ENCODE measurements around the gene PDZD7. TPM values are rescaled to one million over a fixed set of nuclear protein-coding genes. Genes with fewer than 3 reads are reported as not detected.

Gene PDZD7
- total and polyA plus RNA-seq, 9 of the 15 experiments (the other 6 are each of a cell fraction or from before 2014, with no cell fraction given): 0.04 to 0.24 (median 0.08) TPM; not detected in 3

GRCh38 chr10:100997360-100998182, 33.4 kb downstream of the PDZD7 start (continued):
- no peak for TF ChIP-seq DLX4 (CRISPR knock-in tag; IDR thresholded peaks at IDR 0.05)
- TF ChIP-seq FOXJ2 (tag; IDR thresholded peaks at IDR 0.05): no peak
- no peak for TF ChIP-seq XRCC3 (IDR thresholded peaks at IDR 0.05)
- no peak for TF ChIP-seq RFX7 (CRISPR knock-in tag; IDR thresholded peaks at IDR 0.05)
- TF ChIP-seq CEBPZ (IDR thresholded peaks at IDR 0.05; ENCODE audit: borderline replicate concordance, low read depth, low read length): no peak
- no peak; the same call in 1 of the 2 replicates for TF ChIP-seq HDAC2 (IDR thresholded peaks at IDR 0.05)
- TF ChIP-seq PML (IDR thresholded peaks at IDR 0.05; ENCODE audit: low read length): peak; percentile 42; the same call in 1 of the 2 replicates
- no peak for TF ChIP-seq FUS (optimal IDR thresholded peaks at IDR 0.05; ENCODE audit: low read depth, low read length)
- TF ChIP-seq CREB3L1 (IDR thresholded peaks at IDR 0.05; ENCODE audit: borderline replicate concordance, low read depth): no peak
- no peak for TF ChIP-seq POLR3A (IDR thresholded peaks at IDR 0.05; ENCODE audit: borderline replicate concordance, extremely low read depth, insufficient read depth, insufficient read length)
- no peak for TF ChIP-seq ZNF644 (tag; IDR thresholded peaks at IDR 0.05; ENCODE audit: low read depth)
- TF ChIP-seq USF2 (CRISPR knock-in tag; IDR thresholded peaks at IDR 0.05): peak; percentile 55
- TF ChIP-seq EP400 (IDR thresholded peaks at IDR 0.05): peak; percentile 71
- no peak for TF ChIP-seq ZNF277 (CRISPR knock-in tag; IDR thresholded peaks at IDR 0.05; ENCODE audit: borderline replicate concordance)
- no peak for TF ChIP-seq TFAM (CRISPR knock-in tag; conservative IDR thresholded peaks at IDR 0.05)
- no peak for TF ChIP-seq MAFG (tag; conservative IDR thresholded peaks at IDR 0.05)
- 0 out of 2 replicates have a peak, but pooled peaks have one; percentile 59 for TF ChIP-seq TFAP4 (CRISPR knock-in tag; IDR thresholded peaks at IDR 0.05; ENCODE audit: borderline replicate concordance)
- no peak for TF ChIP-seq RFX1 (IDR thresholded peaks at IDR 0.05)
- no peak for TF ChIP-seq NFATC3 (IDR thresholded peaks at IDR 0.05)
